NOMO-1 treated with DMSO at 0.1 percent for 48 hours (cell line): ENCODE results near the gene CEP72.

Experiments
- DNase-seq: peaks from one replicate; lab custom pipeline; 2025; ENCODE audit not compliant: unreplicated experiment; lab: John Stamatoyannopoulos, UW

The CEP72 gene

GRCh38 chr5:652023-652515, 39.9 kb downstream of the CEP72 start:
- DNase-seq, result no peak

GRCh38 chr5:652773-653350, 40.7 kb downstream of the CEP72 start:
- DNase-seq, result no peak

- no peak for DNase-seq
Observed at GRCh38 chr5:654071-654778, 42.1 kb downstream of the CEP72 start.

GRCh38 chr5:655406-655805, 43.3 kb downstream of the CEP72 start:
- no peak for DNase-seq

GRCh38 chr5:657570-657969, 45.4 kb downstream of the CEP72 start:
- no peak for DNase-seq

GRCh38 chr5:658103-658502, 46.0 kb downstream of the CEP72 start:
- DNase-seq, result no peak

- DNase-seq, result no peak
Observed at GRCh38 chr5:659496-660263, 47.5 kb downstream of the CEP72 start.

- DNase-seq, result no peak
Observed at GRCh38 chr5:660491-661030, 48.4 kb downstream of the CEP72 start.

GRCh38 chr5:661891-662750, 50.0 kb downstream of the CEP72 start:
- DNase-seq, result no peak

- no peak for DNase-seq
Observed at GRCh38 chr5:662751-663435, 50.8 kb downstream of the CEP72 start.

- no peak for DNase-seq
Observed at GRCh38 chr5:663436-664342, 51.5 kb downstream of the CEP72 start.

GRCh38 chr5:664343-664993, 52.3 kb downstream of the CEP72 start:
- DNase-seq, result no peak

GRCh38 chr5:664994-665360, 52.8 kb downstream of the CEP72 start:
- DNase-seq, result no peak

GRCh38 chr5:665541-665955, 53.4 kb downstream of the CEP72 start:
- no peak for DNase-seq

- DNase-seq, result no peak
Observed at GRCh38 chr5:665956-666711, 54.0 kb downstream of the CEP72 start.

GRCh38 chr5:666816-667498, 54.8 kb downstream of the CEP72 start:
- no peak for DNase-seq

- DNase-seq, result no peak
Observed at GRCh38 chr5:668283-668995, 56.3 kb downstream of the CEP72 start.
